ENCODE results near the gene TENT5C. TPM values are rescaled to one million over a fixed set of nuclear protein-coding genes. Genes with fewer than 3 reads are reported as not detected.

The TENT5C gene
- total and polyA plus RNA-seq, 9 of the 15 experiments (the other 6 are each of a cell fraction or from before 2014, with no cell fraction given): 1.8 to 7.7 (median 4.0) TPM

- TF ChIP-seq CHD7 (IDR thresholded peaks at IDR 0.05; ENCODE audit: low read depth, low read length) (no peak), TGIF2 (CRISPR knock-in tag; IDR thresholded peaks at IDR 0.05) (no peak), CREM (IDR thresholded peaks at IDR 0.05; ENCODE audit: low read depth) (peak; percentile 92), ZC3H11A (IDR thresholded peaks at IDR 0.05; ENCODE audit: low read depth, low read length) (no peak), BCLAF1 (IDR thresholded peaks at IDR 0.05; ENCODE audit: borderline replicate concordance in 1 of 2, control insufficient read depth in 1 of 2, low read depth in 2 of 2, low read length in 1 of 2) (no peak), ARID3A (IDR thresholded peaks at IDR 0.05; ENCODE audit: borderline replicate concordance, low read depth, low read length) (no peak), NBN (IDR thresholded peaks at IDR 0.05; ENCODE audit: low read depth) (peak; percentile 65; the same call in 1 of the 2 replicates), ZNF764 (CRISPR knock-in tag; IDR thresholded peaks at IDR 0.05; ENCODE audit: low read depth) (no peak), E4F1 (CRISPR knock-in tag; IDR thresholded peaks at IDR 0.05; ENCODE audit: borderline replicate concordance) (no peak)
Observed at GRCh38 chr1:117655220-117655577, 49.4 kb downstream of the TENT5C start (continued).

All from K562 (cell line).